ENCODE results near the gene NOC3L. TPM values are rescaled to one million over a fixed set of nuclear protein-coding genes. Genes with fewer than 3 reads are reported as not detected.

NOC3L gene
- polyA plus RNA-seq, 1 experiment: 20.9 TPM

GRCh38 chr10:94327649-94328048 is 35.1 kb downstream of the NOC3L start:
- no peak for TF ChIP-seq CTCF (IDR thresholded peaks at IDR 0.05; ENCODE audit: low read depth, low read length)
- CTCF ChIA-PET: interaction anchor here (1.0 to 7.0 kb wide), 3 partner anchors 42 to 411 kb away, joined by 3 to 45 read pairs (median 13); no protein-coding TSS in a partner anchor
- Histone ChIP-seq H3K9me3 (ENCODE audit: control insufficient read depth, insufficient read depth, low read length) (no peaks in the 10 kb centered on the region), H3K27ac (ENCODE audit: low read depth, low read length) (no peak overlapping the region), H3K4me3 (ENCODE audit: low read depth, low read length) (no peak overlapping the region), H3K27me3 (ENCODE audit: control insufficient read depth, insufficient read depth, low read length) (no peaks in the 10 kb centered on the region)
- POLR2A ChIA-PET: no interaction called here
- DNase-seq (ENCODE audit: low read depth, low spot score): no peak

DNA sequence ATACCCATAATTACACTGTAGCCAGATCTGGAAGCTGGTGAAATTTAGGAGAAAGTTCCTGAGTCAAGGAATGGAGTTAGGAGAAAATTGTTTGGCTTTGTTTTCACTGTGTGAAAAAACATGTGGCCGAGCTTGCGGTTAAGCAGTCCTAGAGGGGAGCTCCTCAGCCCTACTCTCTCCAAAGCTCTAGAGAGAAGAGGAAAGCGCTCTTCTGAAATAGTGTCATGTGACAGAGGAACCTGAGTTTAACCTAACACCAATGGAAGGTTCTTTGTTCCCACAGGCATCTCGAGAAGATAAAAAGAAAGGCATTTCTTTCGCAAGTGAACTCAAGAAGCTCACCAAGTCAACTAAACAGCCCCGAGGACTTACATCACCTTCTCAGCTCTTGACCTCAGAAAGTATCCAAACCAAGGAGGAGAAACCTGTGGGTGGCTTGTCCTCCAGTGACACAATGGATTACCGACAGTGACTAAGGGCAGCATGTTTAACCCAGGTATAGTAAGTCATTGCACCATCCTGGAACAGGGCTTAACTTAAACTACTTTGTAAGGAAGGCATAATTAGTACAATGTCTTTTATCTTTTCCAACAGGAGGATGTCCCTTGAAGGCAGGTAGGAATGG is 38.0 kb downstream of the NOC3L start:
- Histone ChIP-seq H3K27ac (ENCODE audit: low read depth, low read length) (no peak overlapping the region), H3K4me3 (ENCODE audit: low read depth, low read length) (no peak overlapping the region), H3K9me3 (ENCODE audit: control insufficient read depth, insufficient read depth, low read length) (no peaks in the 10 kb centered on the region), H3K27me3 (ENCODE audit: control insufficient read depth, insufficient read depth, low read length) (no peaks in the 10 kb centered on the region)
- no peak for DNase-seq (ENCODE audit: low read depth, low spot score)
- ChIA-PET CTCF (interaction anchor here (0.6 to 7.0 kb wide), 4 partner anchors 8 to 408 kb away, joined by 3 to 215 read pairs (median 26); no protein-coding TSS in a partner anchor), POLR2A (no interaction called here)
- TF ChIP-seq CTCF (IDR thresholded peaks at IDR 0.05; ENCODE audit: low read depth, low read length): no peak

DNA sequence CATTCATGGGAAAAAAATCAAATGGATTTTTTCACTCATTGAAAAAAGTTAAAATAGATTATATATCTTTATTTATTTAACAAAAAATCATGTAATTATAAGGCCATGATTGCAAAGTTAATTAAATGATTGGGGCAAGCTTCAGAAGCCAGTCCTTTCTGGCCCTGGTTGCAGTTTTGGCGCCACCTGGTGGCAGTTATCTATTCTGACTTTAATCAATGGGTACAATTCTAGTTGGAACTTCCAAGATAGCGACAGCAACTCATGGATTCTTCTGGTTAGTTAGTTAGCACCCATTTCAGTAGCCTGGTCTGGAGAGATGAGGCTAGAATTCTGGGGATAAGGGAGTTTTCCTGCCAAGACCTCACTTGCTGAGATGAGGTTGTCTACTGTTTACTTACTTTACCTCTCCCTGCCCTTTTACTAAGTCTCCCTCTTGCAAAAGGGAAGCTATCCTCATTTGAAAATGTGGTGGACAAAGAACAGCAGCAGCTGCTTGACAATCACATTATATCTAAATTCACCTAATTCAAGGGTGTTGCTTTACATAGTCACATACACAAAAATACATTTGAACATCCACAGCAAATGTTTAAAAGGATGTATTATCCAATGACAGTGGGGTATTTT is 42.3 kb downstream of the NOC3L start:
- H3K27ac ChIP-seq (ENCODE audit: low read depth, low read length): no peak overlapping the region
- no peaks in the 10 kb centered on the region for H3K9me3 ChIP-seq (ENCODE audit: control insufficient read depth, insufficient read depth, low read length)
- no peaks in the 10 kb centered on the region for H3K27me3 ChIP-seq (ENCODE audit: control insufficient read depth, insufficient read depth, low read length)
- peak; percentile 79 for TF ChIP-seq CTCF (IDR thresholded peaks at IDR 0.05; ENCODE audit: low read depth, low read length)
- no peak overlapping the region for H3K4me3 ChIP-seq (ENCODE audit: low read depth, low read length)
- no peak for DNase-seq (ENCODE audit: low read depth, low spot score)
- POLR2A ChIA-PET: interaction anchor here (0.7 kb wide), 1 partner anchor 259 kb away, joined by 6 read pairs; no protein-coding TSS in a partner anchor
- CTCF ChIA-PET: interaction anchor here (0.6 to 7.0 kb wide), 96 partner anchors 9 to 666 kb away, joined by 3 to 215 read pairs (median 4); partner anchors contain the start of genes NOC3L and SLC35G1

GRCh38 chr10:94316560-94316959 is 46.2 kb downstream of the NOC3L start:
- POLR2A ChIA-PET: interaction anchor here (0.5 kb wide), 1 partner anchor 347 kb away, joined by 13 read pairs; no protein-coding TSS in a partner anchor
- CTCF ChIA-PET: interaction anchor here (5.4 kb wide), 1 partner anchor 400 kb away, joined by 47 read pairs; no protein-coding TSS in a partner anchor
- no peak for DNase-seq (ENCODE audit: low read depth, low spot score)

More at GRCh38 chr10:94316560-94316959, 46.2 kb downstream of the NOC3L start:
- TF ChIP-seq CTCF (IDR thresholded peaks at IDR 0.05; ENCODE audit: low read depth, low read length): no peak
- Histone ChIP-seq H3K27me3 (ENCODE audit: control insufficient read depth, insufficient read depth, low read length) (no peaks in the 10 kb centered on the region), H3K27ac (ENCODE audit: low read depth, low read length) (no peak overlapping the region), H3K9me3 (ENCODE audit: control insufficient read depth, insufficient read depth, low read length) (no peaks in the 10 kb centered on the region), H3K4me3 (ENCODE audit: low read depth, low read length) (no peak overlapping the region)

Data from AG04450 (cell line).